H54 (cell line): ENCODE measurements around the gene PAOX.

Source experiments
- DNase-seq: peaks from one replicate; pipeline ENCODE4 v3.0.0; 2011; ENCODE audit warnings: low spot score, mixed read lengths; ENCODE audit not compliant: insufficient read length
- FAIRE-seq: peaks from 3 replicates; lab custom pipeline; 2011; peaks lifted over from hg19 to GRCh38; lab: Jason Lieb, UNC
- POLR2A ChIP-seq: IDR thresholded peaks from 2 replicates; pipeline ENCODE4 v1.6.1; 2011; ENCODE audit warnings: low read depth, mild to moderate bottlenecking, low read length

Gene PAOX

GRCh38 chr10:133393401-133394063, 14.5 kb downstream of the PAOX start:
- FAIRE-seq = no peak
- TF ChIP-seq POLR2A = no peak
- DNase-seq = peak; percentile 83

GRCh38 chr10:133394064-133394663, 15.1 kb downstream of the PAOX start, which contains the start of gene MTG1:
TSS of gene MTG1 (plus strand) at chr10:133394157. CDS start at chr10:133394221, 64 bp downstream.
- TF ChIP-seq POLR2A = peak; percentile 51; the same call in 1 of the 2 replicates
- FAIRE-seq = no peak

GRCh38 chr10:133394801-133395221, 15.7 kb downstream of the PAOX start:
- FAIRE-seq = no peak
- DNase-seq = no peak
- no peak for TF ChIP-seq POLR2A

More at GRCh38 chr10:133394064-133394663, 15.1 kb downstream of the PAOX start, which contains the start of gene MTG1:
- DNase-seq = no peak

- DNase-seq (no peak), FAIRE-seq (no peak)
- TF ChIP-seq POLR2A = no peak
These were observed 17.1 kb downstream of the PAOX start for GRCh38 chr10:133396035-133396624.

- no peak for TF ChIP-seq POLR2A
- no peak for FAIRE-seq
- no peak for DNase-seq
These were observed 18.9 kb downstream of the PAOX start for GRCh38 chr10:133397938-133398337.

- no peak for TF ChIP-seq POLR2A
- FAIRE-seq (no peak), DNase-seq (no peak)
These were observed 20.1 kb downstream of the PAOX start for GRCh38 chr10:133399123-133399601.

GRCh38 chr10:133400624-133401424, 21.8 kb downstream of the PAOX start:
- DNase-seq (no peak), FAIRE-seq (no peak)
- TF ChIP-seq POLR2A = no peak

- no peak for FAIRE-seq
- no peak for TF ChIP-seq POLR2A
- no peak for DNase-seq
These were observed 22.4 kb downstream of the PAOX start for GRCh38 chr10:133401500-133401899.

- no peak for DNase-seq
These were observed 23.1 kb downstream of the PAOX start for GRCh38 chr10:133401981-133402725.

GRCh38 chr10:133403359-133403758, 24.3 kb downstream of the PAOX start:
- no peak for FAIRE-seq
- no peak for DNase-seq
- TF ChIP-seq POLR2A = no peak

More at GRCh38 chr10:133401981-133402725, 23.1 kb downstream of the PAOX start:
- no peak for FAIRE-seq
- no peak for TF ChIP-seq POLR2A

GRCh38 chr10:133403784-133404183, 24.7 kb downstream of the PAOX start:
- FAIRE-seq (no peak), DNase-seq (no peak)
- TF ChIP-seq POLR2A = no peak

GRCh38 chr10:133405272-133405671, 26.2 kb downstream of the PAOX start:
- DNase-seq = no peak
- no peak for TF ChIP-seq POLR2A
- FAIRE-seq = no peak

GRCh38 chr10:133405844-133406527, 26.9 kb downstream of the PAOX start:
- DNase-seq (no peak), FAIRE-seq (no peak)
- no peak for TF ChIP-seq POLR2A
